NCI-H226 (cell line): Measurements from ENCODE around the gene SYNGAP1.
A peak's percentile ranks its signal among the peaks of the same experiment; 100 is the strongest.

Source experiments
- DNase-seq: peaks from one replicate; pipeline ENCODE4 v3.0.0-alpha.2; 2015

The SYNGAP1 gene

GRCh38 chr6:33424855-33425667 lies 5.2 kb downstream of the SYNGAP1 start:
- no peak for DNase-seq

GRCh38 chr6:33425668-33426577 lies 6.1 kb downstream of the SYNGAP1 start:
- DNase-seq, result peak; percentile 79

- DNase-seq, result no peak
These were observed 7.0 kb downstream of the SYNGAP1 start for GRCh38 chr6:33426590-33427511.

DNA sequence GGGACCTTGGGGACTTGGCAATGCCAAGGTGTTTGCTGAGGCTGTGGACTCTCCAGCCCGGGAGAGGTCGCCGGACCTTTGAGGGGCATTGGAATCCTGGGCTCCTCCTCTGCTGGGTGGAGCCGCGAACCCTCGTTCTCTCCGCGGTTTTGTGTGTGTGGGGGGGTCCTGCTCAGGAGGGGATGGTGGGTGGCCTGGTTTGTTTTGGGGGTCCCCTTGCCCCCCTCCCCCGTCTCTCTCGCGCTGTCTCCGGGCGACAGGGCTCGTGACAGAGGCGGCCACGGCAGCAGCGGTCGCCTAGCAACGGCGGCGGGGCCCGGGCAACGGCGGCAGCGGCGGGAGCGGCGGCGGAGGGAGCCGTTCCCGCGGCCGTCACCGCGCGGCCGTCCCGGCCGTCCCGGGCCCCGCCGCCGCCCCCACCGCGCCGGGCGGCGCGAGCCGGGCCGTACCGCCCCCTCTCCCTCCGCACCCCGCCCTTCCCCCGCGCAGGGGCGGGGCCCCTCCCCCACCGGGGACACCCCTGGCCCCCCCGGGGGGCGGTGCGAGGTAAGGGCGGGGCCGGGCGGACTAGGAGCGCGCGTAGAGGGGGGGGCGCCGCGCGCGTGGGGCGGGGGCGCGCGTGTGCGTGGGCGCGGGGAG lies 7.8 kb downstream of the SYNGAP1 start:
- DNase-seq, result peak; percentile 11

- no peak for DNase-seq
These were observed 8.5 kb downstream of the SYNGAP1 start for GRCh38 chr6:33428224-33428965.

DNA sequence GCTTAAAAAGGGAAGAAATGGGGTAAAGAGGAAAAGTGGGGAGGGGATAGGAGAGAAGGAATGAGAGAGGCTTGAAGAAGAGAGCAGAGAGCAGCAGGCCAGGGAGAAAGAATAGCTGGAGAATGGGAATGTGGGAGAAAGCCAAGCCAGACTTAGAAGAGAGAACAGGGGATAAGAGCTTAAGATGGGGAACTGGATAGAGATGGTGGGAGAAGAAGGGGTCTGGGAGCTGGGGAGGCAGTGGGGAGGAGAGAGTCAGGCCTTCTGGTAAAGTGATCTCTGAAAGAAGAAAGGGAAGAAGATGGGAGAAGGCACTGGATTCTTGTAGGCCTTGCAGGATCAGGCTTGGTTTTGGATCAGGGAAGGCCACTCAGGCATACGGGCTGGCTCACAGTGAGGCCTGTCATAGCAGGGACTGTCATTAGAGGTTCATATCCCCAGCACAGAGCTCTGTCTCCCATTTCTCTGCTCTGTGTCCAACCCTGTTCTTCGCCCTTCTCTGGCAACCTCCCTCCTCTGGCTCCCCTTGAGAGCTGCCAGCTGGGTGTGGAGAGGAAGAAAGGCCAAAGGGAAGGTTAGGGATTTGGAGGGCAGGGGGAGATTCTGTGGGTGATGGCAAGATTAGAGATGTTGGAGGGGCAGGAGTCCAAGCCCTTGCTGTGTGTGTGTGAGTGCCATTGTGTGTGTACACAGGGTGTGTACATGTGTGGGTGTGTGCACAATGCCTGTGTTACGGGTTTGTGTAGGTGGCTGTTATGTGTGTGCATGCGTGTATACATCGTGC lies 9.3 kb downstream of the SYNGAP1 start:
- DNase-seq, result no peak

DNA sequence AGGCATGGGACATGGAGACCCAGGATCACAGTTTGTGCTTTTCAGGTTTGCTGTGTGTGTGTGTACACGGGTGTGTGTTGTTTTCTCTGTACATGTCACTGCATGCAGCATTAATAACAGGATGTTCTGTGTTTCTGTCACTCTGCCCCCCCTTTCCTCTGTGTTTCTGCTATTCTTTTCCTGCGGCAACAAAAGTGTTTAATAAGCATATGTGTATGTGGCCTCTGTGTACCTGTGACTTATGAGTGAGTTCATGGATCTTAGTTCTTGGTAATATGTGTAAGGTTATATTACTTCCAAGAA lies 9.8 kb downstream of the SYNGAP1 start:
- DNase-seq, result no peak

- no peak for DNase-seq
These were observed 10.5 kb downstream of the SYNGAP1 start for GRCh38 chr6:33430334-33430733.

DNA sequence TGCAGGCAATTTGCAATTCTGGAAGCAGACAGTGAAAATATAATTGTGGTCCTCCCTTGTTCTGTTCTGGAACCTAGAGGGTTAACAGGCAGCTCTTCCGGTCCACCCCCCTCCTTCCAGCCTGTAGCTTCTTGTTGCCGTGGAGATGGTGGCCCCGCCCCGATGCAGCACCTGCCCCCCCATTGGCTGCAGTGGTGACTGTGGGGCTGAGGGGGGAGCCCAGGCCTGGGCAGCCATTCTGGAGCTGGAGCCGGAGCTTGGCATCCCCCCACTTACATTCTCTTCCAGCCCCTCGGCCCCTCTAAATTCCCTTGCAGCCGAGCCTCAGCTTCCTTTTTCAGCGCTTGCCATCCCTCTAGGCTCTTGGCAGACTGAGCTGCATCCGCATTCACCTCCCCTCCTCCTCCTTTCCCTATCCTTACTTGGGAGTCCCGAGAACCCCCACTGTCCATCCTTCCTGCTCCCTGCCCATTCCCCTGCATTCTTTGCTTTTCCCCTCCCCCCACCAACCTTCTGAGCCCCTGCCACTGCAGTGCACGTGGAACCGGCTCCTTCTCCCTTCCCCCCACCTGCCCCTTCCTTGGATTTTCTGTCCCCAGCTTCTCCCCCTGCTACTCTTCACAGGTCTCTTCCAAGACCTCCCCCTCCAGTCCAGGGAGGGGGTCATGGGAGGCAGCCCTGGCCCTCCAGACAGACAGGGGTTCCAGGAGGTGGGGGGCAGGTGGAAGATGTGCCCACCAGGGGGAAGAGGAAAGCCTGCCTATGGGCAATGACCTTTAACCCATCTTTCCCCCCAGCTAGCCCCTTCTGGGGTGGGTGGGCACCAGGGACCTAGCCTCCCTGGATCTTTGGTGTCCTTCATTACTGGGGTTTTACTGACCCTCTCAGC lies 11.4 kb downstream of the SYNGAP1 start:
- peak; percentile 81 for DNase-seq

- DNase-seq, result no peak
These were observed 12.1 kb downstream of the SYNGAP1 start for GRCh38 chr6:33431880-33432541.

- DNase-seq, result no peak
These were observed 12.7 kb downstream of the SYNGAP1 start for GRCh38 chr6:33432546-33432945.

DNA sequence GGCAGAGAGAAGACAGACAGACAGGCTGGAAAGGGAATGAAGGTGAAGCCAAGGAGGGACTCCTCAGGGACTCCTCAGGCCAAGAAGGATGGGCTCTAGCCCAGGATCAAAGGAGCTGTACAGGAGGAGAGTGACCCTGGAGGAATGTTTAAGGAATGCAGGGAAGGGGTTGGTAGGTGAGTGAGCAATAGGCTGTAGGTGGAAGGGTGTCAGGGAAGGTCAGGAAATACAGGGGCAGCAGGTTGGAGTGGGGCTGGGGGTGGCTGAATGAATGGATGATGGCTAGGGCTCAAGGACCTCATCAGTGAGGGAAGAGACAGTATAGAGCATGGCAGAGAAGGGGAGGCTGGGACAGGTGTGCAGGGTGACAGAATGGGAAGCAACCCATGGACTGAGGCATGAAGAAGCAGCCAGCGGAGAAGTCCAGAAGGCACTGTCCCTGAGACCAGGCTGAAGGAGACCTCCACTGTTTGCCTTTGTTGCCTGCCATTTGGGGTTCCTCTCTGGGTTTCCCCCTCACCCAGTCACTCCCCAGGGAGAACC lies 13.2 kb downstream of the SYNGAP1 start:
- DNase-seq, result no peak

- no peak for DNase-seq
These were observed 13.8 kb downstream of the SYNGAP1 start for GRCh38 chr6:33433544-33434191.

DNA sequence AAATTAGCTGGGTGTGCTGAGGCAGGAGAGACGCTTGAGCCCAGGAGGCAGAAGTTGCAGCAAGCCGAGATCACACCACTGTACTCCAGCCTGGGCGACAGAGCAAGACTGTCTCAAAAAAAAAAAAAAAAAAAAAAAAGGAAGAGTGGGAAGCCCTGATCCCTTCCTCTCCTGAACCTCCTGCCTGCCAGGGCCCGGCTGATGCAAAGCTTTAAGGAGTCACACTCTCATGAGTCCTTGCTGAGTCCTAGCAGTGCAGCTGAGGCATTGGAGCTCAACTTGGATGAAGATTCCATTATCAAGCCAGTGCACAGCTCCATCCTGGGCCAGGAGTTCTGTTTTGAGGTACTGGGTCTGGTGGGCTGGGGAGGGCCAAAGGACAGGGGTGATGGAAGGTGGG lies 15.1 kb downstream of the SYNGAP1 start:
- DNase-seq, result no peak

GRCh38 chr6:33437666-33438065 lies 17.8 kb downstream of the SYNGAP1 start:
- no peak for DNase-seq

GRCh38 chr6:33438978-33439594 lies 19.2 kb downstream of the SYNGAP1 start:
- no peak for DNase-seq

GRCh38 chr6:33439956-33440648 lies 20.2 kb downstream of the SYNGAP1 start:
- no peak for DNase-seq
